Activated CD4-positive, alpha-beta T cell treated with anti-CD3 and anti-CD28 coated beads, Interleukin-2, amount 50 U/mL, for 16 hours (primary cell): ENCODE data around the gene MIDN.

Experiments
- DNase-seq: peaks from one replicate; pipeline ENCODE4 v3.0.0-alpha.2; 2020

Gene MIDN

DNA sequence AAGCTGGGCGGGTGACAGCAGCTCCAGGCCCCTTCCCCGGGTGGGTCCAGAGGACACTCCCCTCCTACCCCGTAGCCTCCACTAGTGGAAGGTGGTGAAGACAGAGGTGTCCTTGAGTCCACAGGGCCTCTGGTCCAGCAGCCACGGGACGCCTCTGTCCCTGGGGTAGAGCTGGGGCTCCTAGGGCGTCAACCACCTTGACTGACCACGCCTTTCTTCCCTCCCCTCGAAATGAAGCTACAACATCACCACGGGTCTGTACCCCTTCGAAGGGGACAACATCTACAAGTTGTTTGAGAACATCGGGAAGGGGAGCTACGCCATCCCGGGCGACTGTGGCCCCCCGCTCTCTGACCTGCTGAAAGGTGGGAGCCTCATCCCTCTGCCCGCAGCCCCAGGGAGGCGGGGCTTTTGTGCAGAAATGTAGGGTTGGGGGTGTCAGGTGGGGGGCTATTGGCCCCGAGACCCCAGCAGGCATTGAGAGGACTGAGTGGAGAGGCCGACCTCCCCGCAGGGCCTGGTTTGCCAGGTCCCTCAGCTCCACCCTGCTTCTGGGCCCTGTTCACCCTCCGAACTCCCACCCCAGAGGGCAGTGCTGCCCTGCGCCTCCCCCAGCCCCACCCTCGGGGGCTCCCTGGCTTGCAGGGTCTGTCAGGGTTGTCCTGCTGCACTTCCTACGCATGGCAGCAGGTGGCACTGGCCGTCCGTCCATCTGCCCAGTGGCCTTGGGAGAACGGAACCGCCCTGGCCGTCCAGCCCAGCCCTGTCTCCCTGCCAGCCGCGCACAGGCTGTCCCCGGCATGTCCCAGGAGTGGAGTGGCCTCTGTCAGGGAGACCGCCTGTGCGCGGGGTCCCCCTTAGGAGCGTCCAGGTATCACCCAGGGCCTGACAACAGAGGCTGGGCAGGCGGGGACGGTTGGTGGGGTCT lies 27.1 kb upstream of the MIDN start:
- no peak for DNase-seq

DNA sequence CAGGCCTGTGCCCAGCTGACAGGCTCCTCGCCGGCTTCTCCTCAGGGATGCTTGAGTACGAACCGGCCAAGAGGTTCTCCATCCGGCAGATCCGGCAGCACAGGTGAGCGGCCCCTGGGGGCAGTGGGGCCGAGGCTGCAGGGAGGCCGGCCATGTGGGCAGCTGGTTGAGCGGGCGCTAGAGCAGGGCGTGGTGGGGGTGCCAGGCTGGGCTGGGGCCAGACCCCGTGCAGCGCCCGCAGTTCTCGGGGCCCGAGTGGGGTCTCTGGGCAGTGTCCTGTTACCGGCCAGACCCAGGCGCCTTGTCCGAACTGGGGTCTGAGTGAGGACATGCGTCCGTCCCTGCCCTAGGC lies 26.5 kb upstream of the MIDN start:
- DNase-seq = no peak

DNA sequence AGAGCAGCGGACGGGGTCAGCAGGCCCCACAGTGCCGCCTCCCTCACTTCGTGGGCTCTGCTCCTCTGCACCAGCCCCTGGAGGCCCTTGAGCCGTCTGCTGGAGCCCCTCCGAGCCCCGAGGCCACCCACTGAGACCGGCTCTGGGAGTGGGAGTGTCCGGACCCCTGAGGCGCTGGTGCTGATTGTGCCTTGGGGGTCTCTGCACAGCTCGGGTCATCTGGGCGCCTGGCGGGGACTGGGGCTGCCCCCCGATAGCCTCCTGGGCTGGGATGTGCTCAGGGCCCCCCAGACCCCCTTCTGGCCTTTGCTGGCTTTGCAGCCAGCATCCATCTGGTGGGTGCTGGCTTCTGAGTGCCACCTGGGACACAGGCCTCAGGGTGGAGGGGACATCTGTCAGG lies 26.0 kb upstream of the MIDN start:
- DNase-seq = no peak

DNA sequence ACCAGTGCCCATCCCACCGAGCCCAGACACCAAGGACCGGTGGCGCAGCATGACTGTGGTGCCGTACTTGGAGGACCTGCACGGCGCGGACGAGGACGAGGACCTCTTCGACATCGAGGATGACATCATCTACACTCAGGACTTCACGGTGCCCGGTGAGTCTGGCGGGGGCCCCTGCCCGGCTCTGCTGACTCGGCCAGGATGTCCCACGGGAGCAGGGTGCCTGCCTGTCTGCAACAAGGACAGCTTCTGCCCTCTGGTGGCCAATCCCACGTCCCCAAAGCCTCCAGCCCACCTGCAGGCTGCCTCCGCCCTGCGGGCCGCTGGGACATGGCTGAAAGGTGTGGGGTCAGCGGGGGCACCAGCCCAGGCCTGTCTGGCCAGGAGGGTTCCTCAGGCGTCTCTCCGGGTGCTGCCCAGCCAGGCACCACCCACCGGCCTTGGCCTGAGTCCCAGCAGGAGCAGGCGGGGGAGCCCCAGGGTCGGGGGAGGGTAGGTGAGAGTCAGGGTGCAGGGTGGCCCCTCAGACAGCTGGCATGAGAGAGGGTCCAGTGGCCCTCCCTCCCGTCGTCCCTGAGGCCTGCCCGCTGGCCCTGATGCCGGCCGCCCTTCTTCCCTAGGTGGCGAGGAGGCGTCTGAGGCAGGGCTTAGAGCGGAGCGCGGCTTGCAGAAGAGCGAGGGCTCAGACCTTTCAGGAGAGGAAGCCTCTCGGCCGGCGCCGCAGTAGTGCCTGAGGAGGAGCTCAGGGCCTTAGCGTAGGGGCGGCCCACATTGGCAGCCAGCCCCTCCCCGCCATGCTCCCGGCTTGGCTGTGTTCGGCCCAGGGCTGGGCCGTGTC lies 25.1 kb upstream of the MIDN start:
- DNase-seq = no peak

DNA sequence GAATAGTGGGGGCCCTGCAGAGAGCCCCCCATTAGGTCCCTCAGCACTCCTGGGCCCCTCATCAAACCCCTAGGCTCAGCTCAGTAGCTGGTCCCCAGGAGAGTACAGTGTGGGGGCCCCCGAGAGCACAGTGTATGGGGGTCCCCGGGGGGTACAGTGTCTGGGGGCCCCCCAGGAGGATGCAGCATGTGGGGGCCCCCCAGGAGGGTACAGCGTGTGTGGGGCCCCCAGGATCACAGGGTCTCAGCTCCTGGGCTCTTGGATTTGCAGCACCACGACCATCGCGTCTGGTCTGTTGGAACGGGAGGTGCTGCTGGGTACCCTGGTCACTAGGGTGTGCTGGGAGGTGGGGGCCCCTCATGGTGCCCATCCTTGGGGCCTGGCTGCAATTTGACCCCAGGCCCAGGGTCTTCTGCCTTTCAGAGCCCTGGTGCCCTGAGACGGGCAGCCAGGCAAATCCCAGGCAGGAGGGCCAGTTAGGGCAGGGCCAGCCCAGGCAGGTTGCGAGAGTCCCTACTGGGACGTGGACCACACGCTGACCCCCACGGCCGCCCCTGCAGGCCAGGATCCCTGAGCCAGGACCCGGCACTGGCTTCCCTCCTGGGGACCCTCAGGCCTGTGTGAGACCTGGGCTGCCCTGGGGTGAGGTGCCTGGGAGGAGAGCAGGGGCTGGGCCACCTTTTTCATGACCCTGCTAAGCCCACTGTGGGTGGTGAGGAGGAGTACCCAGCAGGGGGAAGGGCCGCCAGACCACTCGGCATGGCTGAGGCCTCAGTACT lies 24.1 kb upstream of the MIDN start:
- DNase-seq = no peak

DNA sequence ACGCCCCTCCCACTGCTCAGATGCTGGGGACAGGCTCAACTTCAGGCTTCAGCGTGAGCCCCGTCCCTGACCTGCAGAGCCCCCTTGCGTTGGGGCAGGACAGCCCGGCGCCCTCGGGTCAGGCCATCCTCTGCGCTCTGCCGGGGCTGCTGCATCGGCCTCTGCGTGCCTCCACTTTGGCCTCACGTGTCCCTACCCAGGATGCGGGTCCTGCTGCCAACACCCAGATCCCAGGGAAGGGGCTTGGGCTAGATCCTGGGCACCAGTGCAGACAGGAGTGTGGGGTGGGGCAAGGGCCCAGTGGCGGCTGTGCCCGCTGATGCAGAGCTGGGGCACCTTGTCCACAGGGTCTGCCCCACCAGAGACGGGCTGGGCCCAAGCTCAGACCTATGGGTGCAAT lies 23.5 kb upstream of the MIDN start:
- DNase-seq = no peak

DNA sequence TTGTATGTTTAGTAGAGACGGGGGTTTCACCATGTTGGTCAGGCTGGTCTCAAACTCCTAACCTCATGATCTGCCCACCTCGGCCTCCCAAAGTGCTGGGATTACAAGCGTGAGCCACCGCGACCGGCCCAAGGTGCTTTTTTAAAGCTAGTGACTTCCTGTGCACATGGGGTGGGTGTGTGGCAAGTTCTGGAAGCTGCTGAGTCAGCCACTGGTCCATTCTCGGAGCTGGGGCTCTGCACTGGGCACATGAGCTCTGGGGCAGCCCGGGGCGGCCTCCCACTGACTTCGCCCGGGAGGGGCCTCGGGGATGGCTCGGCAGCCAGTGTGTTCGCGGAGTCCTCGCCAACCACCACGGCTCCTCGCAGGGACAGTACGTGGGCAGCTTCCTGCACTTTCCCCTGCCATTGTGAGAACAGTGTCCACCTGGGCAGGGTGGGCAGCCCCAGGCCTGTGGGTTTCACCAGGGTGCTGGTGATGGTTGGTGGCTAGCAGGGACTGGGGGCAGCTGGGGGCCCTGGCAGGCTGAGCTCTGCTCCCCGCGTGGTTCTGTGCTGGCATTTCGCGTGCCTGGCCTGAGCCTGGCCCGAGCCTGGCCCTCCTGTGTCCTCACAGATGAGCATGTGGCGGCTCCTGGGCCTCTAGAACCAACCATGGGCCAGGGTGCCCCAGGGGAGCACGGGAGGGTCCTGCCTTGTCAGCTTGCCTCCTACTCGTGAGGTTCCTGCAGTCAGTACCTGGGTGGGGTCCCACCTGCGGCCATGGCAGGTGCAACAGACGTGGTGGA lies 22.8 kb upstream of the MIDN start:
- DNase-seq = no peak

DNA sequence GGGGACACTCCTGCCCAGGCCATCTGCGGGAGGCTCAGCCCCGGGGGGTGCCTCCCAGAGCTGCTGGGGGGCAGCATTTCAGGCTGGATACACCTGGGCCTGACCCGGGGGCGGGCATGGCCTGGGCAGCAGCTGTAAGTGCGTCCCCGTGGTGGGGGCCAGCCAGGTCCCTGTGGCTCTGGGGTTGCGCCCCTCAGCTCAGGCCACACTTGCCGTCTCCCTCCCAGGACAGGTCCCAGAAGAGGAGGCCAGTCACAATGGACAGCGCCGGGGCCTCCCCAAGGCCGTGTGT lies 22.2 kb upstream of the MIDN start:
- no peak for DNase-seq

DNA sequence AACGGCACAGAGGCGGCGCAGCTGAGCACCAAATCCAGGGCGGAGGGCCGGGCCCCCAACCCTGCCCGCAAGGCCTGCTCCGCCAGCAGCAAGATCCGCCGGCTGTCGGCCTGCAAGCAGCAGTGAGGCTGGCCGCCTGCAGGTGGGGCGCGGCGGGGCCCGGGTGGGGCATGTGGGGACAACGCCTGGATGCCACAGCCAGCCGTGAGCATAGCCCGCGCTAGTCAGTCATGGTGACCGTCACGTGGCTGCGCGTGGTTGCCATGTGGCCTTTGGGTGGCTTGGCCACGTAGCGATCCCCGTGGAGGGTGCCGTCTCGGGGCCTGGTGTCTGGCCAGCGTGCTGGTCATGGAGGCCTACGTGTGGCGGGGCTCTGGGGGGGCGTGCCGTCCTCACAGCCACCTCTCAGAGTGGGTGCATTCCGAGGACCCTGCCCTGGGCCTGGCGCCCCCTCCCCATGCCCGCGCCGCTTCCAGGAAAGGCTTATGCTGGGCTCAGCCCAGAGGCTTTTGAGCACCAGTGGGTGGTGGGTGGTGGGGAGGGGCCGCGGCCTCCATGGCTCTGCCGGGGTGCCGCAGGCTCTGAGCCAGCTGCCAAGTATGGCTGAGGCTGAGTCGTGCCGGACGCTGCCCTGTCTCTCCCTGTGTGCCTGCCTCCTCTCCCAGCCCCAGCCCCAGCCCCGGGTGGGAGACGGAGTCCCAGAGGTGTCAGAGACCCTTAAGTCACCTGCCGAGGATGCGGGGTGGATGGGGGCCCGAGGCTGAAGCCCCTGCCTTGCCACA lies 21.7 kb upstream of the MIDN start:
- no peak for DNase-seq

DNA sequence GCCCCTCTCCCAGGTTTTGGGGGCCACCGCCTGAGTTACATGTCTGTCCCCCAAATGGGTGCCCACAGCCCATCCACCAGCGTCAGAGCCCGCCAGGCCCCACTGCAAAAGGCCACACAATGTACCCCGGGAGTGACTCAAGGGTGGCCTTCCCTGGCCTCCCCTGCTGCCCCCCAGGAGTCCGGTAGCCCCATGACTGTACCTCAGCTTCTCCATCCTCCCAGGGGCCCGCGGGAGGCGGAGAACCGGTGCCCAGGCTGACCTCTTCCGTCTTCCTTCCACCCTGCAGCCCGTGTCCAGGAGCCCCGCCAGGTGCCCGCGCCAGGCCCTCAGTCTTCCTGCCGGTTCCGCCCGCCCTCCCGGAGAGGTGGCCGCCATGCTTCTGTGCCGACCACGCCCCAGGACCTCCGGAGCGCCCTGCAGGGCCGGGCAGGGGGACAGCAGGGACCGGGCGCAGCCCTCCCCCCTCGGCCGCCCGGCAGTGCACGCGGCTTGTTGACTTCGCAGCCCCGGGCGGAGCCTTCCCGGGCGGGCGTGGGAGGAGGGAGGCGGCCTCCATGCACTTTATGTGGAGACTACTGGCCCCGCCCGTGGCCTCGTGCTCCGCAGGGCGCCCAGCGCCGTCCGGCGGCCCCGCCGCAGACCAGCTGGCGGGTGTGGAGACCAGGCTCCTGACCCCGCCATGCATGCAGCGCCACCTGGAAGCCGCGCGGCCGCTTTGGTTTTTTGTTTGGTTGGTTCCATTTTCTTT lies 20.9 kb upstream of the MIDN start:
- DNase-seq = no peak

DNA sequence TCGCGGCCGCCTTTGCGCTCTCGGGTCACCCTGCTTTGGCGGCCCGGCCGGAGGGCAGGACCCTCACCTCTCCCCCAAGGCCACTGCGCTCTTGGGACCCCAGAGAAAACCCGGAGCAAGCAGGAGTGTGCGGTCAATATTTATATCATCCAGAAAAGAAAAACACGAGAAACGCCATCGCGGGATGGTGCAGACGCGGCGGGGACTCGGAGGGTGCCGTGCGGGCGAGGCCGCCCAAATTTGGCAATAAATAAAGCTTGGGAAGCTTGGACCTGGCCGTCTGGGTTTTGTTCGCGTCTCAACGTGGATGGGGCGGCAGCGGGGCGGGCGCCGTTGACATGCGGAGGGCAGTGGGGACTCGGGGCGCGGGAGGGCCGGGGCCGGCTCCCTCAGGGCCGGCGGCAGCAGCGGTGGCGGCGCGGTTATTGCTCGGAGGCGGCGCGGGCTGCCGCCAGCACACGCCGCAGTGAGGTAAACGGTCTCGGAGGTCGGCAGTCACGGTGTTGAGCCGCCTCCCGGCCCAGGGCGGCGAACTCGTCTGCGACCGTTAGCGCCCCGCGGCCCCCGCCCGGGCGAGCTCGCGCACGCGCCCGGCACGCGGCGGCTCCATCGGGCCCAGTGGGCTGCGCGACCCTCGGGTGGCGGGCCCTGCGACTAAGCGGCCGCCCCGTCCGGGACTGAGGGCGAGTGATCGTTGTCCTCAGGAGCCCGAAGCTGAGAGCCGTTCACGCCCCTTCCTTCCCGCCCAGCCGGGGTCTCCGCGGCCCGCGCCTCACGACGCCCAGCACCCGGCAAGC lies 20.0 kb upstream of the MIDN start:
- DNase-seq = no peak

DNA sequence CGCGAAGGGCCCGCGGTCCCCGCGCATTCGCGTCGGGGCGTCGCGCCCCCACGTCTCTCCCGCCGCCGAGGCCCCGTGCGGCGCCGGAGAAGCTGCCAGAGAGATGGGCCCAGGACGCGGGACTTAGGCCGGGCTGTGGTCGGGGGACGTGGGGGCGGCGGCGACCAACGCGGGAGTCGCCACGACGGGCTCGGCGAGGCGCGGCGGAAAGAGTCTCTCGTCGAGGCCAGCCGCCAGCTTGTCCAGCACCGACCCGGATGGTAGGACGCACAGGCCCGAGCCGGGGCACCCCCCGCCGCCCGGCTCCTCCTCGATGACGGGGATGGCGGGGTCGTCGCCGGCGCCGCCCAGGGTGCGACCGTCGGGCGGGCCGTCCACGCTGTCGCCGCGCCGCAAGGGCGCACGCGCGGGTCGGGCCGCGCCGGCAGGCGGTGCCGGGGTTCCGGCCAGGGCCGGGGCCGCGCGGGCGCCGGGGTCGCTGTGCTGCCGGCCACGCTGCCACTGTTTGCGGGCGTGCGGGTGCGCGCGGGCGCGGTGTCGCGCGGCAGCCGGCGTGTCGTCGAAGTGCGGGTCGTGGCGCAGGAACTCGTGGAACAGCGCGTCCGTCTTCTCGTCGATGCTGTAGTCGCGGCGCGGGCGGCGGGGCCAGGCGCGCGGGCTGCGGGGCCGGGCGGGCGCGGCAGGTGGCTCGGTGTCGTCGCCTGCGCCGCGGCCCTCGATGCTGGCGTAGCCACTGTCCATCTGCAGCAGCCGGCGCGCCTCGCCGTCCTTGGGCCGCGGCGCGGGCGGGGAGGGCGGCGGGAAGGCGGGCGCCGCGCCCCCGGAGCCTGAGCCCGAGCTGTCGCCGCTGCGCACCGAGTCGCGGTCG lies 19.1 kb upstream of the MIDN start:
- no peak for DNase-seq

DNA sequence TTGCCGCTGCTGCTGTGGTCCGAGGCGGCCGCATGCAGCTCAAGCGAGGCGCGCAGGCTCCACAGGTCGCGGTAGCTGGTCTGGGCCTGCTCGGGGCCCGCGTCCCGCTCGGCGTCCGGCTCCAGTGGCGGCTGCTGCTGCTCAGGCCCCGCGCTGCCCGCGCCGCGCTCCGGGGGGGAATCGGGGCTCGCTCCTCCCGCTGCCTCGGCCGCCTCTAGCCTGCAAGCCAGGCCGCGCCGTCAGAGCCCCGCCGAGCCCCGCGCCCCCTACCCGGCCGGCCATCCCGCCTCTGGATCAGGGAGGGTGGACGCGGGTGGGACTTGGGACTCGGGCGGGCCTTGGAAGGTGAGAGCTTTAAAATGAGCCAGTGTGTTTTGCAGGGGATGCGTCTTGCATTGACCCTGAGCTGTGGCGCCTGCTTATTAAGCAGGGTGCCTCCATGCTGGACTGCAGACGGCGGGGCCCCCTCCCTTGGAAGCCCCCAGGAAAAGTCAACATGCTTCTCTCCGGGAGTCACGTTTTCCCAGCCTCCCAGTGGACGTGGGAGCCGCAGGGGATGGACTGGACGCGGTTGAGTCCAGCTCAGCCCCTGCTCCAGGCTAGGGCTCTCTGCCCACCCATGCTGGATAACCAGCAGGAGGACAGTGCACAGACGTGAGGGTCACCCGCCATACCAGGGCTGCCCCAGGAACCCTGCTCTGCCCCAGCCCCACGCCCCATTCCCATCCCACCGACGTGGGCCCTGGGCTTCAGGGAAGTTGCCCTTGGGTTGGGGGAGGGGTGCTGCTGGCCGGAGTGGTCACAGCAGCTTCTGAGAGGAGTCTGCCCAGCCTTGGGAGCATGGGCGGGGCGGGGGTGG lies 18.2 kb upstream of the MIDN start:
- no peak for DNase-seq

DNA sequence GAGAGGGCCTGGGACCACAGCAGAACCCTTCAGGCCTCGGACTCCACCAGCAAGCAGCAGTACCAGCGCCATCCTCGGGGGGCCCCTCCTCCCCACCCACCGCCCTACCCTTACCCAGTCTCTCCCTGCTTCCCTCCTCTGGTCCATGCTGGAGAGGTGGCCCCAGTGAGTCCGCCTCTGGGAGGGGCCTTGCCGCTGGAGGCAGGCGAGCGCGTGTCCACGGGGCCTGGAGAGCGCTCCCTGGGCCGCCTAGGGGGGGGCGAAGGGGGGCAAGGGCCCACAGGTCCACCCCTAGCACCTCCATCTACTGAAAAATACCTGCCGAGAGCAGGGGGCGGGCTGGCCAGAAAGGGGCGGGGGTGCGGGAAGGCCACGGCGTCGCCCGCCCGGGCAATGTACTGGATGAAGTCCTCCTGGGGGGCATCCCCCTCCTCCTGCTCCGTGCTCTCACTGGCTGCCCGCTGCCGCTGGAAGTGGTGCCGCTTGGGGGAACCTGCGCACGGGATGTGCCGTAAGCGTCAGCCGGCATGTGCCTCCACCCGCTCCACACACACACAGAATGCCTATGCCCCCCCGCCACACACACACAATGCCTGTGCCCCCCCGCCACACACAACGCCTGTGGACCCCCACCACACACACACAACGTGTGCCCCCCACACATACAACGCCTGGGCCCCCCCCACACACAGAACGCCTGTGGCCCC lies 17.4 kb upstream of the MIDN start:
- no peak for DNase-seq

DNA sequence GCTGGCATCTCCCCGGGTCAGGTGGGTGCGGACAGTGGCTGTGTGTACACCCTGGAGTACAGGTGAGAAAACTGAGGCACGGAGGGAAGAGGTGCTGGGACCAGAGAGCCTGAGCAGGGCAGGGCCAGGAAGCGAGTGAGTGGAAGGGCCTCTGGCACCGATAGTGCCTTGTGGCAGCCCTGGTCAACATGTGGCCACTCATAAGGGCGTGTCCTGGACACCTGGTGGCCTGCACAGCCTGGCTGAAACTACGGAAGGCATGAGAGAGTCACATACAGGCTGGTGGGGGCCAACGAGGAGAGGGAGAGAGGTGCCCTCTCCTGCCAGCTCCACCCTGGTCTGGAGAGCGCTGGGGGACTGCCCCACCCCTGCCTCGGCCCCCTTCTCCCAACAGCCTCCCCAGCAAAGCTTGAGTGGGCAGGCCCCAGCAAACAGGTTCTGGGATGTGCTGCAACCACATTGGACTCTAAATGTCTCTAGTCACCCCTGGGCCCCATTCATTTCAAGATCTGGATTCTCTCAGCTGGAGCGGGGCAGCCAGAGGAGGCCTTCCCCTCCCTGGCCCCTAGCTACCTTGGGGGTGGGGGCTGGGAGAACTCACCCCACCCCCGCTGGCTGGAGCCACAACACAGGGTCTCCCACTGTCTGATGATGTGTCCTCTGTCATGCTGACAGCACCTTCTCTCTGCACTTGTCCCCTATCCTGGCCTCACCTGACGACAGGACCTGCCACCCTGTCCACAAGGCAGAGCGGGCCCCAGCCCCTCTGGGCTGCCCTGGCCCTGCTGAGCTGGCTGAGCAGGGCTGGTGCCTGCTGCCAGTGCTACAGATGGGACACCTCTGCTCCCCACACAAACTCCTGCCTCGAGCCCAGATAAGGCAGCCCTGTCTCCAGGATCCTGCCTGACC lies 16.4 kb upstream of the MIDN start:
- no peak for DNase-seq

DNA sequence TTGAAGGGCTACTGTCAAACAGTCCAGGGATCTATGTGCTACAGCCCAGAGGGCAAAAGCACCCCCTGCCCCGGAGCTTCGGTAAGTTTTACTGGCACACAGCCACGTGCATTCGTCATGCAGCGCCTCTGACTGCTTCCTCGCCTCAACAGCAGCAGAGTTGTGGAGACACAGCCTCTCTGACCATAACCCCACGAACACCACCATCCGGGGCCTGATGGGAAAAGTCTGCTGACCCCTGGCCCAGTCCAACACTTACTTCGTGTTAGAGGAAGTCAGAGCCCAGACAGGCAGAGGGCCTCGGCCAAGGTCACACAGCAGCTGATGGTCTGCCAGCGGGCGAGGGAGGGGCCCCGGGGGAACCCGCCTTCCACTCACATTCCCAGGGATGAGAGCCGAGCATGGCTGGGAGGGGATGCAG lies 15.7 kb upstream of the MIDN start:
- no peak for DNase-seq
